ENCODE results near the gene CPT1A. TPM values are rescaled to one million over a fixed set of nuclear protein-coding genes. Genes with fewer than 3 reads are reported as not detected.

Gene CPT1A
- total and polyA plus RNA-seq, 10 of the 15 experiments (the other 5 are each of a cell fraction or from before 2014, with no cell fraction given), result 1.1 to 17.5 (median 6.0) TPM

- TF ChIP-seq SUPT20H (IDR thresholded peaks at IDR 0.05; ENCODE audit: borderline replicate concordance, control insufficient read depth, low read depth, low read length), result no peak
Observed at GRCh38 chr11:68819362-68819761, 22.4 kb downstream of the CPT1A start (continued).

DNA sequence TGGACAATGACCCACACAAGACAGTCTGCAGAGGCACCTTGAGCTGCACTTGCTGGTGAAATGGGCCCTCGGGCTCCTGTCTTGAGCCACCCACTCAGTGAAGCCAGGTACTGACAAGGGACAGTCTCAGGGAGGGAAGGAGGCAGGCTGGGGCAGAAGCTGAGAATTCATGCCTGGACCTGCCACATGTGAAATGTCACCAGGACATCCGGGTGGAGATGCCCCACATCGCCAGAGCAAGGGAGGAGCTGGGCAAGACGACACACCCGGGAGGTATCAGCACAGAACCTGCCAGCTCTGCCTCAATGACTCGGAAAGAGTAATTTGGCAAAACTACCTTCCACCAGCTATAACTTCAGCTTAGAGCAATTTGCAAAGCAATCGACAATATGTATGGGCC, 23.5 kb downstream of the CPT1A start:
- Histone ChIP-seq H3K4me3 (no peak overlapping the region), H3K4me2 (ENCODE audit: control insufficient read depth, insufficient read depth) (no peak overlapping the region), H3K27ac (ENCODE audit: control insufficient read depth, insufficient read depth) (no peak overlapping the region), H3K4me1 (ENCODE audit: control insufficient read depth, insufficient read depth, low read length) (no peaks in the 10 kb centered on the region), H3K9me3 (replicated peaks; ENCODE audit: control insufficient read depth, insufficient read depth, low read length) (no peaks in the 10 kb centered on the region), H4K20me1 (ENCODE audit: control insufficient read depth, insufficient read depth) (0 out of 2 replicates have a peak, but pooled peaks cover 2% of the 10 kb centered on the region), H2AFZ (ENCODE audit: control insufficient read depth, low read depth, low read length) (no peak overlapping the region), H3K9ac (ENCODE audit: control insufficient read depth, insufficient read depth, low read length) (no peak overlapping the region), H3K27me3 (replicated peaks in 1 of 2; ENCODE audit: control insufficient read depth in 2 of 2, insufficient read depth in 2 of 2, low read length in 1 of 2) (no peaks in the 10 kb centered on the region), H3K79me2 (ENCODE audit: control insufficient read depth, insufficient read depth, low read length) (no peaks in the 10 kb centered on the region; the same call in 1 of the 2 replicates), H3K36me3 (ENCODE audit: control insufficient read depth in 2 of 2, insufficient read depth in 2 of 2, low read length in 1 of 2) (no peaks in the 10 kb centered on the region; a peak in 2 of 4 replicates)
- CTCF ChIA-PET, result interaction anchor here (0.6 to 1.0 kb wide), 2 partner anchors 20 to 251 kb away, joined by 3 to 4 read pairs; no protein-coding TSS in a partner anchor
- DNase-seq (ENCODE audit: low read depth, low spot score) (no peak), FAIRE-seq (no peak), ATAC-seq (no peak)
- RAD21 ChIA-PET (ENCODE audit: unreplicated experiment), result no interaction called here
- intact Hi-C loops (cut with micrococcal nuclease; ENCODE audit: unreplicated experiment), result no loop called here
- BruUV-seq (replicated peaks), result no TSS peak
- in situ Hi-C loops (cut with MboI), result no loop called here
- TF ChIP-seq SP1 (IDR thresholded peaks at IDR 0.05; ENCODE audit: low read depth, low read length) (no peak), BCL3 (IDR thresholded peaks at IDR 0.05; ENCODE audit: borderline replicate concordance, insufficient read depth, low read depth, low read length, poor library complexity, severe bottlenecking) (peak; percentile 26)
- POLR2A ChIA-PET, result interaction anchor here (0.7 kb wide), 1 partner anchor 12 kb away, joined by 3 read pairs; no protein-coding TSS in a partner anchor
- SMC1A ChIA-PET (ENCODE audit: uncharacterized antibody, unreplicated experiment), result interaction anchor here (1.3 kb wide), 1 partner anchor 26 kb away, joined by 3 read pairs; no protein-coding TSS in a partner anchor
- 87% methylated on average over 7 of the region's 7 CpGs for WGBS (ENCODE audit: insufficient coverage, insufficient replicate concordance, low lambda C conversion rate, missing lambda C conversion rate)

DNA sequence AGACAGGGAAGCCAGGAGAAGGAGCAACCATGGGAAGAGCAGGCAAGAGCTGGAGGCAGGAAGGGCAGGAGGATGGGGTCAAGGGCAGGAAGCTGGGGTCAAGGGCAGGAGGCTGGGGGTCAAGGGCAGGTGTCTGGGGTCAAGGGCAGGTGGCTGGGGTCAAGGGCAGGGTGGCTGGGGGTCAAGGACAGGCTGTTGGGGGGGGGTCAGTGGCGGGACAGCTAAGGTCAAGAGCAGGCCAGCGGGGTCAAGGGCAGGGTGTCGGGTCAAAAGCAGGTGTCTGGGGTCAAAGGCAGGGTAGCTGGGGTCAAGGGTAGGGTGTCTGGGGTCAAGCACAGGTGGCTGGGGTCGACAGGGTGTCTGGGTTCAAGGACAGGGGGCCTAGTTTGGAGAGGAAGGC, 24.2 kb downstream of the CPT1A start:
- Histone ChIP-seq H3K9ac (ENCODE audit: control insufficient read depth, insufficient read depth, low read length) (no peak overlapping the region), H3K4me2 (ENCODE audit: control insufficient read depth, insufficient read depth) (no peak overlapping the region), H3K4me3 (no peak overlapping the region), H3K79me2 (ENCODE audit: control insufficient read depth, insufficient read depth, low read length) (no peaks in the 10 kb centered on the region; the same call in 1 of the 2 replicates), H4K20me1 (ENCODE audit: control insufficient read depth, insufficient read depth) (0 out of 2 replicates have a peak, but pooled peaks cover 2% of the 10 kb centered on the region), H3K27me3 (replicated peaks in 1 of 2; ENCODE audit: control insufficient read depth in 2 of 2, insufficient read depth in 2 of 2, low read length in 1 of 2) (no peaks in the 10 kb centered on the region), H3K36me3 (ENCODE audit: control insufficient read depth in 2 of 2, insufficient read depth in 2 of 2, low read length in 1 of 2) (no peaks in the 10 kb centered on the region; a peak in 2 of 4 replicates), H3K4me1 (ENCODE audit: control insufficient read depth, insufficient read depth, low read length) (no peaks in the 10 kb centered on the region), H3K27ac (ENCODE audit: control insufficient read depth, insufficient read depth) (no peak overlapping the region), H3K9me3 (replicated peaks; ENCODE audit: control insufficient read depth, insufficient read depth, low read length) (no peaks in the 10 kb centered on the region), H2AFZ (ENCODE audit: control insufficient read depth, low read depth, low read length) (no peak overlapping the region)
- DNase-seq (ENCODE audit: low read depth, low spot score) (no peak), FAIRE-seq (no peak), ATAC-seq (no peak)
- ChIA-PET POLR2A (no interaction called here), SMC1A (ENCODE audit: uncharacterized antibody, unreplicated experiment) (no interaction called here), RAD21 (ENCODE audit: unreplicated experiment) (no interaction called here), CTCF (interaction anchor here (0.6 kb wide), 1 partner anchor 252 kb away, joined by 3 read pairs; no protein-coding TSS in a partner anchor)
- 84% methylated on average over 3 of the region's 4 CpGs for WGBS (ENCODE audit: insufficient coverage, insufficient replicate concordance, low lambda C conversion rate, missing lambda C conversion rate)
- intact Hi-C loops (cut with micrococcal nuclease; ENCODE audit: unreplicated experiment) (no loop called here), in situ Hi-C loops (cut with MboI) (no loop called here)
- BruUV-seq (replicated peaks), result no TSS peak
- no peak for TF ChIP-seq ZNF217 (IDR thresholded peaks at IDR 0.05)
- TF ChIP-seq PAX8 (IDR thresholded peaks at IDR 0.05), result no peak
- no peak for TF ChIP-seq WRNIP1 (IDR thresholded peaks at IDR 0.05; ENCODE audit: borderline replicate concordance, low read depth, low read length)
- no peak for TF ChIP-seq ZBTB4 (CRISPR knock-in tag; IDR thresholded peaks at IDR 0.05)
- no peak for TF ChIP-seq GABPA (IDR thresholded peaks at IDR 0.05; ENCODE audit: low read depth)
- TF ChIP-seq EED (IDR thresholded peaks at IDR 0.05; ENCODE audit: low read depth), result no peak
- no peak for TF ChIP-seq TARDBP (IDR thresholded peaks at IDR 0.05; ENCODE audit: borderline replicate concordance)
- no peak for TF ChIP-seq CBX3 (IDR thresholded peaks at IDR 0.05; ENCODE audit: borderline replicate concordance, low read depth)
- TF ChIP-seq ZNF384 (IDR thresholded peaks at IDR 0.05; ENCODE audit: borderline replicate concordance, low read depth, low read length), result no peak
